ENCODE results near the gene TUBB1.

TUBB1 gene

GRCh38 chr20:59014680-59015389 is 4.4 kb upstream of the TUBB1 start:
- peaks cover 9% of the 10 kb centered on the region for H3K4me1 ChIP-seq
- H3K36me3 ChIP-seq (replicated peaks) = no peaks in the 10 kb centered on the region; the same call in 1 of the 2 replicates
- H3K4me3 ChIP-seq = no peak overlapping the region
- in situ Hi-C loops (cut with MboI; ENCODE audit: low sequenced_read_pairs) = no loop called here
- no peaks in the 10 kb centered on the region for H3K9me3 ChIP-seq
- H3K27me3 ChIP-seq (ENCODE audit: low read depth) = no peaks in the 10 kb centered on the region
- DNase-seq (ENCODE audit: low spot score in 2 of 2) = no peak

- no peak for DNase-seq (ENCODE audit: low spot score in 2 of 2)
- Histone ChIP-seq H3K36me3 (replicated peaks) (no peaks in the 10 kb centered on the region; the same call in 1 of the 2 replicates), H3K4me1 (peaks cover 9% of the 10 kb centered on the region), H3K4me3 (no peak overlapping the region), H3K27me3 (ENCODE audit: low read depth) (no peaks in the 10 kb centered on the region), H3K9me3 (no peaks in the 10 kb centered on the region)
- in situ Hi-C loops (cut with MboI; ENCODE audit: low sequenced_read_pairs) = no loop called here
These were observed 3.8 kb upstream of the TUBB1 start for GRCh38 chr20:59015411-59015810.

GRCh38 chr20:59015812-59016711 is 3.2 kb upstream of the TUBB1 start:
- no peak for DNase-seq (ENCODE audit: low spot score in 2 of 2)
- Histone ChIP-seq H3K9me3 (no peaks in the 10 kb centered on the region), H3K36me3 (replicated peaks) (no peaks in the 10 kb centered on the region; the same call in 1 of the 2 replicates), H3K4me1 (peaks cover 5% of the 10 kb centered on the region), H3K4me3 (no peak overlapping the region), H3K27me3 (ENCODE audit: low read depth) (no peaks in the 10 kb centered on the region)
- in situ Hi-C loops (cut with MboI; ENCODE audit: low sequenced_read_pairs) = no loop called here

GRCh38 chr20:59016795-59017492 is 2.3 kb upstream of the TUBB1 start:
- Histone ChIP-seq H3K4me3 (no peak overlapping the region), H3K27me3 (ENCODE audit: low read depth) (no peaks in the 10 kb centered on the region), H3K4me1 (no peaks in the 10 kb centered on the region; the same call in 1 of the 2 replicates), H3K9me3 (no peaks in the 10 kb centered on the region), H3K36me3 (replicated peaks) (no peaks in the 10 kb centered on the region; the same call in 1 of the 2 replicates)
- no peak for DNase-seq (ENCODE audit: low spot score in 2 of 2)
- in situ Hi-C loops (cut with MboI; ENCODE audit: low sequenced_read_pairs) = no loop called here

GRCh38 chr20:59017493-59018231 is 1.6 kb upstream of the TUBB1 start:
- Histone ChIP-seq H3K4me1 (no peaks in the 10 kb centered on the region; the same call in 1 of the 2 replicates), H3K27me3 (ENCODE audit: low read depth) (no peaks in the 10 kb centered on the region), H3K36me3 (replicated peaks) (peaks cover 3% of the 10 kb centered on the region), H3K4me3 (no peak overlapping the region), H3K9me3 (no peaks in the 10 kb centered on the region)
- in situ Hi-C loops (cut with MboI; ENCODE audit: low sequenced_read_pairs) = no loop called here
- DNase-seq (ENCODE audit: low spot score in 2 of 2) = no peak

GRCh38 chr20:59018817-59019216 is 412 bp upstream of the TUBB1 start:
- Histone ChIP-seq H3K4me1 (no peaks in the 10 kb centered on the region; the same call in 1 of the 2 replicates), H3K36me3 (replicated peaks) (peaks cover 14% of the 10 kb centered on the region), H3K4me3 (no peak overlapping the region), H3K27me3 (ENCODE audit: low read depth) (no peaks in the 10 kb centered on the region), H3K9me3 (no peaks in the 10 kb centered on the region)
- in situ Hi-C loops (cut with MboI; ENCODE audit: low sequenced_read_pairs) = no loop called here
- no peak for DNase-seq (ENCODE audit: low spot score in 2 of 2)

GRCh38 chr20:59020938-59021551 is 1.8 kb downstream of the TUBB1 start:
- in situ Hi-C loops (cut with MboI; ENCODE audit: low sequenced_read_pairs) = no loop called here
- no peaks in the 10 kb centered on the region for H3K9me3 ChIP-seq
- H3K27me3 ChIP-seq (ENCODE audit: low read depth) = no peaks in the 10 kb centered on the region
- peaks cover 36% of the 10 kb centered on the region for H3K36me3 ChIP-seq (replicated peaks)
- no peak for DNase-seq (ENCODE audit: low spot score in 2 of 2)
- no peak overlapping the region for H3K4me3 ChIP-seq
- no peaks in the 10 kb centered on the region; the same call in 1 of the 2 replicates for H3K4me1 ChIP-seq

- Histone ChIP-seq H3K36me3 (replicated peaks) (peaks cover 52% of the 10 kb centered on the region), H3K27me3 (ENCODE audit: low read depth) (no peaks in the 10 kb centered on the region), H3K4me3 (no peak overlapping the region), H3K9me3 (no peaks in the 10 kb centered on the region), H3K4me1 (peaks cover under 1% of the 10 kb centered on the region)
- in situ Hi-C loops (cut with MboI; ENCODE audit: low sequenced_read_pairs) = no loop called here
- no peak for DNase-seq (ENCODE audit: low spot score in 2 of 2)
These were observed 3.5 kb downstream of the TUBB1 start for GRCh38 chr20:59022754-59023153.

GRCh38 chr20:59023616-59024015 is 4.4 kb downstream of the TUBB1 start:
- Histone ChIP-seq H3K4me1 (peaks cover 9% of the 10 kb centered on the region), H3K4me3 (no peak overlapping the region), H3K9me3 (no peaks in the 10 kb centered on the region), H3K36me3 (replicated peaks) (peaks cover 60% of the 10 kb centered on the region), H3K27me3 (ENCODE audit: low read depth) (no peaks in the 10 kb centered on the region)
- DNase-seq (ENCODE audit: low spot score in 2 of 2) = no peak
- in situ Hi-C loops (cut with MboI; ENCODE audit: low sequenced_read_pairs) = no loop called here

- Histone ChIP-seq H3K9me3 (no peaks in the 10 kb centered on the region), H3K4me1 (peaks cover 13% of the 10 kb centered on the region), H3K36me3 (replicated peaks) (peaks cover 65% of the 10 kb centered on the region), H3K27me3 (ENCODE audit: low read depth) (no peaks in the 10 kb centered on the region), H3K4me3 (no peak overlapping the region)
- DNase-seq (ENCODE audit: low spot score in 2 of 2) = no peak
- in situ Hi-C loops (cut with MboI; ENCODE audit: low sequenced_read_pairs) = no loop called here
These were observed 4.9 kb downstream of the TUBB1 start for GRCh38 chr20:59024111-59024530.

GRCh38 chr20:59025086-59025485 is 5.9 kb downstream of the TUBB1 start:
- no peak for DNase-seq (ENCODE audit: low spot score in 2 of 2)
- H3K4me1 ChIP-seq = peaks cover 23% of the 10 kb centered on the region
- in situ Hi-C loops (cut with MboI; ENCODE audit: low sequenced_read_pairs) = loop anchor here (25.0 kb wide), 1 partner anchor 912 kb away; the partner anchor contains the start of genes FAM217B, PPP1R3D and SYCP2
- peaks cover 75% of the 10 kb centered on the region for H3K36me3 ChIP-seq (replicated peaks)
- H3K9me3 ChIP-seq = no peaks in the 10 kb centered on the region
- H3K4me3 ChIP-seq = no peak overlapping the region
- no peaks in the 10 kb centered on the region for H3K27me3 ChIP-seq (ENCODE audit: low read depth)

GRCh38 chr20:59025511-59025910 is 6.3 kb downstream of the TUBB1 start:
- Histone ChIP-seq H3K36me3 (replicated peaks) (peaks cover 77% of the 10 kb centered on the region), H3K27me3 (ENCODE audit: low read depth) (no peaks in the 10 kb centered on the region), H3K4me1 (peaks cover 27% of the 10 kb centered on the region), H3K4me3 (no peak overlapping the region), H3K9me3 (no peaks in the 10 kb centered on the region)
- no peak for DNase-seq (ENCODE audit: low spot score in 2 of 2)
- in situ Hi-C loops (cut with MboI; ENCODE audit: low sequenced_read_pairs) = loop anchor here (25.0 kb wide), 1 partner anchor 912 kb away; the partner anchor contains the start of genes FAM217B, PPP1R3D and SYCP2

Measured in HAP-1 (cell line).